Hematopoietic multipotent progenitor cell treated with erythropoietin and hydrocortisone succinate and interleukin-3 and kit ligand, for 4 days (in vitro differentiated cells): Measurements from ENCODE around the gene PPP1R13L.

Source experiments
- DNase-seq: peaks from one replicate; pipeline ENCODE4 v3.0.0-alpha.2; 2015

PPP1R13L gene

DNA sequence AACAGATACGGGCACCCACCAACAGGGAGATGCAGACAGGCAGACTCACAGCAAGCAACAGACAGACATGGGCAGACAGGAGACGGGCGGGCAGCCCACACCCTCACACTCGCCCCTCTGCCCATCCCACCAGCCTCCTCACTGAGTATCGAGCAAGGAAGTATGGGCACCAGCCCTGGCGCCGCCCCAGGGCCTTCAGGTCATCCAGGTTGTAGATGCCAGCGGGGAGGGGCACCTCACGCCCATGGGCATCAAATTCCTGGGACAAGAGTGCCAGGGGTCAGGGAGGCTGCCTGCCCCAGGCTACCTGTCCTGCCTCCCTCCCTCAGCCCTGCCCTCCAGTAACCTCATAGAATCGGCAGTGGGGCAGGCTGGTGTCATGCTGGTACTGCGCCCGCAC lies 40.2 kb downstream of the PPP1R13L start:
- DNase-seq: no peak

GRCh38 chr19:45363861-45364459 lies 40.9 kb downstream of the PPP1R13L start:
- DNase-seq: no peak

GRCh38 chr19:45362291-45362690 lies 42.6 kb downstream of the PPP1R13L start:
- DNase-seq: no peak

GRCh38 chr19:45361608-45362007 lies 43.3 kb downstream of the PPP1R13L start:
- DNase-seq: no peak

DNA sequence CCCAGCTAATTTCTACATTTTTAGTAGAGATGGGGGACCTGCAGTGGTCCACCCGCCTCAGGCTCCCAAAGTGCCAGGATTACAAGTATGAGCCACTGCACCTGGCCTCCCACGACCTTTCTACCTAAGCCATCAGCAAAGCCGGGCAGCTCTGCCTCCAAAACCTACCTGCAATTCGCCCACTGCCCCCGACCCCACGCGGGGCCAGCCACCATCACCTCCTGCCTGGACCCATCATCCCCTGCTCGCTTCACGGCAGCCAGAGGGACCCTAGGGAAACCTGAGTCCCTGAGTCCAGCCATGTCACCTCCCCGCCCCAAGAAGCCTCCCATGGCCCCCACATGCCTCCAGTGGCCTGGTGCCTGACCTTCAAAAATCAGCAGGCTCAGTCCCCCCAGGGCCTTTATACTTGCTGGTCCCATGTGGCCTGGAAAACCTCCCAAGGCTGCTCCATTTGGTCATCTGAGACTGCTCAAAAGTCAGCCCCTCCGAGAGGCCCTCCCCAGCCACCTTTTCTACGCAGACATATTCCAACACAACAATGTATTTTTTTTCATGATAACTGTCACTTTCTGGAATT lies 46.6 kb downstream of the PPP1R13L start:
- DNase-seq: no peak

GRCh38 chr19:45357445-45357783 lies 47.5 kb downstream of the PPP1R13L start:
- no peak for DNase-seq

DNA sequence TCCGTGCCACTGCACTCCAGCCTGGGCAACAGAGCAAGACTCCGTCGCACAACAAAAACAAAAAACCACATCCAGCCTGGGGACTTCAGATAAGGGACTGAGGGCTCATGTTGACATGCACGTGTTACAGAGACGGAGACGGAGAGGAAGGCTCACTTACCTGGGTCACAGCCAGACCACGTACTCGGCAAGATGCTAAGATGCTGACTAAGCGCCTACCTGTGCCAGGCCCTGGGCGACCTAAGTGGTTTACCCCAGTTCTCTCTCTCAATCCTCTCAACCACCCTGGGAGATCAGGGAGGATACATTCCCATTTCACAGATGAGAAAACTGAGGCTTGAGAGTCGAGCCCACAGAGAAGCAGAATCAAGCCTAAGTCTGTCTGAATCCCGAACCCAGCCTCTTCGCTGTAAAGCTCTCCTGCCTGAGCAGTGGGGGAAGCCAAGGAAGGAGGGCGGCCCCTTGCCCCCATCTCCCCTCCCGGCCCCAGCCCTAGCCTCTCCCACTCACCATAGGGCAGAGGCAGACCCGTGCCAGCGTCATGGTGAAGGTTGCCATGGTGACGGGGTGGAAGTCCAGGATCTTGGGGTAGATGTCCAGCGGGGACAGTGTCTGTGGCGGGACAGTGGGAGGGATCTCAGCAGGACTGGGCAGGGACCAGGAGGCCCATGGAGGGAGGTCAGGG lies 48.0 kb downstream of the PPP1R13L start:
- DNase-seq: peak; percentile 77

DNA sequence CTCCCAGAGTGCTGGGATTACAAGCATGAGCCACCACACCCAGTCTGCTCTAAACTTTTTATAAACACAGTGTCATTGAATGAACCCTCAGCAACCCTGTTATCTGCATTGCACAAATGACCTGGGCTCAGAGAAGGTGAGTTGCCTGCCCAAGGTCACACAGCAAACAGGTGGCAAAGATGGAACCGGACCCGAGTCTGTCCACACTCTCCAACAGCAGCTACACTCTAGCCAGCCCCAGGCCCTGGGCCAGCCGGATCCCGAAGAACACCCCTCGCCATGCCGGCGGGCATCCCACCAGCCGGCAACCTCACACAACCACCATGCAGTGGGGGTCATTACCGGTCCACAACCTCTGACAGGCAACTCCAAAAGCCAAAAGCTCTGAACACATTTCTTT lies 49.0 kb downstream of the PPP1R13L start:
- no peak for DNase-seq

- no peak for DNase-seq
Measured at GRCh38 chr19:45355402-45355801, 49.5 kb downstream of the PPP1R13L start.

DNA sequence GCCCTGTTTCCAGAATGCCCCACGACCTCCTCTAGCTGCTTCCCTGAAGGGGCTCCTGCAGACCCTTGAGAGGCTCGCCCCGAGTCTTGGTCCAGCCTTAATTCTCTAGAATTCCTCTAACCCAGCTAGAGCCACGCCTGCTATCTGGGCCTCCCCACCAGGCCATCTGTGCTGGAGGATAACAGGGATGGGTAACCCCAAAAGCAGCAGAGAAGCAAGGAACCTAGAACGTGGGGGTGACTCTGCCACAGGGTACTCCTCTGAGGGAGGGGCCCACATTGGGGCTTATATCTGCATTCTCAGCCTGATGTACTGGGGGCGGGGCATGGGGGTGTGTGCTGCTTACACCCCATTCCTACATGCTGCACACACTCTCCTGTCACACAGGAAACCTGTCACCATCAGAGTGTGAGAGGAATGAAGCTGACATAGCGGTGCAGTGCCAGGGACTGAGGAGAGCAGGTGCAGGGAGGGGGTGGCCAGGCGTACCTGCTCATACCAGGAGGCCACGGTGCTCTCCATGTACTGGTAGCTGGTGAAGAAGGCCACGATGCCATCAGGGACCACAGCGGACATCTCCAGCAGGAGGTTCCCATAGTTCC lies 50.5 kb downstream of the PPP1R13L start:
- DNase-seq: peak; percentile 75

- DNase-seq: peak; percentile 44
Measured at GRCh38 chr19:45352914-45353796, 51.7 kb downstream of the PPP1R13L start.

- DNase-seq: no peak
Measured at GRCh38 chr19:45352471-45352870, 52.4 kb downstream of the PPP1R13L start.

GRCh38 chr19:45352062-45352461 lies 52.8 kb downstream of the PPP1R13L start:
- no peak for DNase-seq

DNA sequence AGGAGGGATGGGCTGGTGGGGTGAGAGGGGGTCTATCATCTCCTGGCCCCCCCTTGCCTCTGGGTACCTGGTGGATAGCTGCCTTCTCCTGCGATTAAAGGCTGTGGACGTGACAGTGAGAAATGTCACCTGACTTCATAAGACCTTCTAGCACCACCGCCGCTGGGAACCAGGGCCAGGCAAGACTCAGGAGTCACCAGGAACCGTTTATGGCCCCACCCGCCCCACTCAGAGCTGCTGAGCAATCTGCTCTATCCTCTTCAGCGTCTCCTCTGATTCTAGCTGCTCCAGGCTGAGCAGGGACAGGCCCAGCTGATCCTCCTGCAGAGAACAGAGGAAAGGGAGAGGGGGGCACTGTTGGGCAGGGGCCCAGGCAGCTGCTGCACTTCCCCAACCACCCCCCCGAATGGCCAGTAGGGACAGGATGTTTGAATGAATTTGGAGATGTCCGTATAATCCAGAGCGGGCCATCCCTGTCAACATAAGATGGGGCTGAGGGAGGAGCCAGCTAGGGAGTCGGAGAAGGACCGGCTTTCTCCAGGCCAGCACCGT lies 53.4 kb downstream of the PPP1R13L start:
- no peak for DNase-seq

GRCh38 chr19:45350477-45351058 lies 54.3 kb downstream of the PPP1R13L start:
- no peak for DNase-seq

- no peak for DNase-seq
Measured at GRCh38 chr19:45349430-45349941, 55.4 kb downstream of the PPP1R13L start.

GRCh38 chr19:45349126-45349415 lies 55.8 kb downstream of the PPP1R13L start:
- no peak for DNase-seq

DNA sequence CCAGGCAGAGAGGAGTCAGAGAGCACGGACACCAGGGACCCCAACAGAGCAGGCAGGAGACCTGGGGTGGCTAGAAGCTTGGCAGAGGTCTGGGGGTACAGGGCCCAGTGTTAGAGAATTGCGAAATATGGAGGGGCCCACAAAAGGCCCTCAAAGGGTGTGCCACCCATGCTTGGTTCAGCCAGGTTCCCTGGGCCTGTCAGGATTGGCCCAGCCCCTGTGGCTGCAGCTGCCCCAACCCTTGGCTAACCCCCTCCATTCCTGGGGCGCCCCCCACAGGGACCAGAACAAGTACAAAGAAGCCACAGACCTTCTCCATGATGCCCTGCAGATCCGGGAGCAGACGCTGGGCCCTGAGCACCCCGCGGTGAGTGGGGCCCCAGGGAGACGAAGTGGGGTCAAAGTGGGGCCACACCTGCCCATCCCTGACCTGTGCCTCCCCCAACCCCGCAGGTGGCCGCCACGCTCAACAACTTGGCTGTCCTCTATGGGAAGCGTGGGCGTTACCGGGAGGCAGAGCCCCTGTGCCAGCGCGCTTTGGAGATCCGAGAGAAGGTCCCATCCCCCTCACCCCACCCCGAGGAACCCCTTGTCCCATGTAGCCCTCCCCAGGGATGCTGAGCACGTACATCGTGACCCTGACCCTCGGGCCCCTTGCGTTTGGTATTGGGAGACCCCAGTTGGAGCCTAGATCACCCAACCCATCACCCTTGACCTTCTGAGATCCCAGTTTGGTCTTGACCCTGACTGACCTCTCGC lies 56.3 kb downstream of the PPP1R13L start:
- no peak for DNase-seq

GRCh38 chr19:45347570-45348366 lies 57.1 kb downstream of the PPP1R13L start:
- no peak for DNase-seq

DNA sequence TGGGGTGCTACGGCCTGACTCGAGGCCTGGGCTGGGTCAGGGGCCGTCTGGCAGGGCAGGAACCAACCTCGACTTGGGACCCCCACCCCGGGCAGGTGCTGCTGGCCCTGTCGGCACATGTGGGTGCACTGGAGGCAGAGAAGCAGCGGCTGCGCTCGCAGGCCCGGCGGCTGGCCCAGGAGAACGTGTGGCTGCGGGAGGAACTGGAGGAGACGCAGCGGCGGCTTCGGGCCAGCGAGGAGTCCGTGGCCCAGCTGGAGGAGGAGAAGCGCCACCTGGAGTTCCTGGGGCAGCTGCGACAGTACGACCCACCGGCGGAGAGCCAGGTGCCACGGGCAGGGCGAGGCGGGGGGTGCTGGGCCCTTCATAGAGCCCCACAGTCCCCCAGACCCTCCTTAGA lies 58.4 kb downstream of the PPP1R13L start:
- no peak for DNase-seq

DNA sequence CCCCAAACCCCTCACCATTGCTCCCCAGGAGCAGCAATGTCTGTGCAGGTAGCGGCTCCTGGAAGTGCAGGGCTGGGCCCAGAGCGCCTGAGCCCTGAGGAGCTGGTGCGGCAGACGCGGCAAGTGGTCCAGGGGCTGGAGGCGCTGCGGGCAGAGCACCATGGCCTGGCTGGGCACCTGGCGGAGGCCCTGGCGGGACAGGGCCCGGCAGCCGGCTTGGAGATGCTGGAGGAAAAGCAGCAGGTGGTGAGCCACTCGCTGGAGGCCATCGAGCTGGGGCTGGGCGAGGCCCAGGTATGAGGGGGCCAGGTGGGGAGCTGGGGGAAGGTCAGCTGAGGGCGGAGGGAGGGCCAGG lies 59.4 kb downstream of the PPP1R13L start:
- no peak for DNase-seq
